HepG2 (cell line): ENCODE data around the gene PCDHA13. TPM values are rescaled to one million over a fixed set of nuclear protein-coding genes. Genes with fewer than 3 reads are reported as not detected.
"Not testable (repeated sequence)": the region's sequence is repeated elsewhere in the genome, so short reads cannot be mapped to it uniquely, and the experiment has no call there.

Experiments used
- ATAC-seq: fragments of 200-7000 bp; cut with Tn5 transposase; 3 replicates; pipeline ENCODE4 v1.9.1; 2020; ENCODE audit warnings: mild to moderate bottlenecking, moderate library complexity
- BruUV-seq: library from RNA; stranded (reverse); fragments of 400-500 nt; replicated peaks from 2 replicates; lab custom pipeline; 2021; lab: Mats Ljungman, UMichigan
- CTCF ChIA-PET: fragments of 300-600 bp; formaldehyde crosslinking; extraction: SDS; loops from one replicate; lab custom pipeline; 2021; ENCODE audit warnings: low total read pairs, inconsistent platforms, low intra/inter-chr PET ratio; lab: Yijun Ruan, JAX
- POLR2A ChIA-PET: fragments of 350-600 bp; sonication (Branson Sonifier 250); formaldehyde crosslinking; loops from one replicate; lab custom pipeline; 2020; ENCODE audit warnings: antibody characterized with exemption, inconsistent platforms; lab: Yijun Ruan, JAX
- DNase-seq: peaks from one replicate; pipeline ENCODE4 v3.0.0-alpha.2; 2015; ENCODE audit warnings: low spot score
- FAIRE-seq: peaks from 3 replicates; lab custom pipeline; 2011; peaks lifted over from hg19 to GRCh38; lab: Jason Lieb, UNC
- H2AFZ ChIP-seq: one replicate; pipeline ENCODE4 v1.6.1; 2011; ENCODE audit warnings: low read length, inconsistent platforms
- H3K27ac ChIP-seq: fragments of 300-600 bp; 3 replicates; pipeline ENCODE4 v1.8.0; 2011; ENCODE audit warnings: mixed run types, mild to moderate bottlenecking, mixed read lengths, low read length, inconsistent platforms; ENCODE audit not compliant: insufficient read depth; ENCODE audit errors: extremely low read length
- H3K27me3 ChIP-seq, 2 experiments: fragments of 200-600 bp in 1 of 2; 2 replicates in 1 of 2; 3 replicates in 1 of 2; pipeline versions ENCODE4 v1.6.0 to v1.8.0; 2011; ENCODE audit warnings: low read length in 2 of 2, mild to moderate bottlenecking in 2 of 2, moderate library complexity in 2 of 2, inconsistent platforms in 1 of 2; ENCODE audit not compliant: insufficient read depth in 2 of 2, control insufficient read depth in 1 of 2
- H3K36me3 ChIP-seq, 2 experiments: fragments of 200-600 bp in 1 of 2; replicated peaks in 1 of 2; 2 replicates in 1 of 2; 3 replicates in 1 of 2; pipeline versions ENCODE4 v1.5.1 to v1.8.0; 2011; ENCODE audit warnings: low read length in 2 of 2, inconsistent platforms in 1 of 2; ENCODE audit not compliant: insufficient read depth in 2 of 2, control insufficient read depth in 1 of 2
- H3K4me1 ChIP-seq: 2 replicates; pipeline ENCODE4 v1.5.1; 2012; ENCODE audit warnings: low read length, inconsistent platforms; ENCODE audit not compliant: insufficient read depth
- H3K4me2 ChIP-seq: 2 replicates; pipeline ENCODE4 v1.6.0; 2011; ENCODE audit warnings: low read depth, low read length, inconsistent platforms
- H3K4me3 ChIP-seq, 3 experiments: fragments of 200-600 bp in 1 of 3; sonication (generic), shearing (Covaris generic) in 1 of 3; replicated peaks in 1 of 3; 2 replicates each; pipeline ENCODE4 v1.5.1; 2011 to 2016; ENCODE audit warnings: low read length in 3 of 3, inconsistent platforms in 2 of 3, low read depth in 2 of 3, mild to moderate bottlenecking in 2 of 3, control low read depth in 1 of 3, mixed read lengths in 1 of 3; ENCODE audit not compliant: insufficient read depth in 1 of 3
- H3K79me2 ChIP-seq: one replicate; pipeline ENCODE4 v1.6.1; 2011; ENCODE audit warnings: low read length, inconsistent platforms; ENCODE audit not compliant: insufficient read depth
- H3K9ac ChIP-seq: 2 replicates; pipeline ENCODE4 v1.6.0; 2011; ENCODE audit warnings: mild to moderate bottlenecking, low read depth, low read length, inconsistent platforms; ENCODE audit not compliant: insufficient read depth
- H3K9me3 ChIP-seq: 2 replicates; pipeline ENCODE4 v1.5.1; 2012; ENCODE audit warnings: mild to moderate bottlenecking, low read length
- H4K20me1 ChIP-seq: 2 replicates; pipeline ENCODE4 v1.6.0; 2011; ENCODE audit warnings: inconsistent platforms, mild to moderate bottlenecking, low read length, moderate library complexity; ENCODE audit not compliant: insufficient read depth
- DNMT1 ChIP-seq: sonication (generic); formaldehyde crosslinking; IDR thresholded peaks from 2 replicates; pipeline ENCODE4 v1.5.1; 2020; ENCODE audit warnings: mild to moderate bottlenecking, missing genetic modification reagents
- ZNF101 ChIP-seq: sonication (generic); formaldehyde crosslinking; IDR thresholded peaks from 2 replicates; pipeline ENCODE4 v1.4.0; 2020; ENCODE audit warnings: mild to moderate bottlenecking, low read depth, missing genetic modification reagents, borderline replicate concordance
- WGBS: methylation state at CpG from one replicate; pipeline ENCODE4 v1.1.6; 2017; ENCODE audit warnings: low lambda C conversion rate; 5-methylcytosine and 5-hydroxymethylcytosine counted together
- in situ Hi-C: cut with HindIII; loops from 2 replicates; pipeline ENCODE4 v1.10.0; 2017; ENCODE audit warnings: low pct_unique_long_range_greater_than_20kb; ENCODE audit not compliant: extremely low pct_ligation_motif_present
- intact Hi-C: fragments of 100-400 bp; cut with micrococcal nuclease; formaldehyde crosslinking; loops from one replicate; pipeline ENCODE4 v1.10.0; 2022; ENCODE audit not compliant: unreplicated experiment
- polyA plus RNA-seq, 8 experiments: library from polyadenylated mRNA; depleted of rRNA in 3 of 8; stranded (reverse) in 7 of 8; unstranded in 1 of 8; fragments of >200 nt; fragmentation: Illumina TruSeq in 4 of 8; extraction: Trizol in 4 of 8; gene quantifications; 2 replicates each; pipeline versions ENCODE4 v1.2.1 to v1.2.3, GENCODE V29; 2011 to 2016; ENCODE audit warnings: low read depth in 4 of 8, missing spikeins in 1 of 8, mixed read lengths in 1 of 8; ENCODE audit not compliant: insufficient read depth in 1 of 8
- total RNA-seq, 5 experiments: library from RNA; depleted of rRNA; stranded (reverse); fragments of >200 nt; fragmentation: Illumina TruSeq; extraction: Trizol; gene quantifications; 2 replicates each; pipeline ENCODE4 v1.2.3, GENCODE V29; 2016; ENCODE audit warnings: low read depth in 1 of 5

The PCDHA13 gene
- total and polyA plus RNA-seq, 2 of the 13 experiments (the other 11 are each of a cell fraction or from before 2014, with no cell fraction given) = 0.03 to 0.04 TPM

DNA sequence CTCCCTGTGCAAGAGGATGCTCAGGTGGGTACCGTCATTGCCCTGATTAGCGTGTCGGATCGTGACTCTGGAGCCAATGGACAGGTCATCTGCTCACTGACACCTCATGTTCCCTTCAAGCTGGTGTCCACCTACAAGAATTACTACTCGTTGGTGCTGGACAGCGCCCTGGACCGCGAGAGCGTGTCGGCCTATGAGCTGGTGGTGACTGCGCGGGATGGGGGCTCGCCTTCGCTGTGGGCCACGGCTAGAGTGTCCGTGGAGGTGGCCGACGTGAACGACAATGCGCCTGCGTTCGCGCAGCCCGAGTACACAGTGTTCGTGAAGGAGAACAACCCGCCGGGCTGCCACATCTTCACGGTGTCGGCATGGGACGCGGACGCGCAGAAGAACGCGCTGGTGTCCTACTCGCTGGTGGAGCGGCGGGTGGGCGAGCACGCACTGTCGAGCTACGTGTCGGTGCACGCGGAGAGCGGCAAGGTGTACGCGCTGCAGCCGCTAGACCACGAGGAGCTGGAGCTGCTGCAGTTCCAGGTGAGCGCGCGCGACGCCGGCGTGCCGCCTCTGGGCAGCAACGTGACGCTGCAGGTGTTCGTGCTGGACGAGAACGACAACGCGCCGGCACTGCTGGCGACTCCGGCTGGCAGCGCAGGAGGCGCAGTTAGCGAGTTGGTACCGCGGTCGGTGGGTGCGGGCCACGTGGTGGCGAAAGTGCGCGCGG is 5.2 kb upstream of the PCDHA13 start:
- H3K27me3 ChIP-seq, H3K27ac ChIP-seq, FAIRE-seq, in situ Hi-C loops, H3K9ac ChIP-seq, POLR2A ChIA-PET, H3K4me3 ChIP-seq, H4K20me1 ChIP-seq, H2AFZ ChIP-seq, H3K79me2 ChIP-seq, ATAC-seq, H3K4me2 ChIP-seq, DNase-seq, H3K36me3 ChIP-seq, H3K9me3 ChIP-seq, CTCF ChIA-PET, intact Hi-C loops, BruUV-seq, H3K4me1 ChIP-seq: not testable (repeated sequence)
- 0 out of 2 replicates have a peak, but pooled peaks have one; percentile 16 for TF ChIP-seq DNMT1
- 90% methylated on average over 80 of the region's 80 CpGs for WGBS

- in situ Hi-C loops = no loop called here
- ChIA-PET POLR2A (no interaction called here), CTCF (no interaction called here)
- no TSS peak for BruUV-seq
- Histone ChIP-seq H2AFZ (no peak overlapping the region), H3K4me3 (no peak overlapping the region), H3K4me2 (no peak overlapping the region), H3K4me1 (no peaks in the 10 kb centered on the region), H3K27ac (no peak overlapping the region), H4K20me1 (no peaks in the 10 kb centered on the region), H3K27me3 (no peaks in the 10 kb centered on the region), H3K9ac (no peak overlapping the region), H3K79me2 (no peaks in the 10 kb centered on the region), H3K36me3 (no peaks in the 10 kb centered on the region), H3K9me3 (no peaks in the 10 kb centered on the region)
- no peak for ATAC-seq
- no peak for DNase-seq
- intact Hi-C loops = no loop called here
- TF ChIP-seq ZNF101 (CRISPR knock-in tag) = no peak
- no CpG with 5 or more reads among the region's 37 CpGs for WGBS
- no peak for FAIRE-seq
Measured at GRCh38 chr5:140877262-140877581, 4.7 kb upstream of the PCDHA13 start.
